GM18909 (cell line): Measurements from ENCODE around the gene SYCN.
A peak's percentile ranks its signal among the peaks of the same experiment; 100 is the strongest.
"Not testable (repeated sequence)": the region's sequence is repeated elsewhere in the genome, so short reads cannot be mapped to it uniquely, and the experiment has no call there.

Source experiments
- ATAC-seq: cut with Tn5 transposase; IDR thresholded peaks from one replicate; pipeline ENCODE4 v1.9.1; 2021; ENCODE audit warnings: mild to moderate bottlenecking; ENCODE audit not compliant: unreplicated experiment, poor library complexity

SYCN gene, protein sequence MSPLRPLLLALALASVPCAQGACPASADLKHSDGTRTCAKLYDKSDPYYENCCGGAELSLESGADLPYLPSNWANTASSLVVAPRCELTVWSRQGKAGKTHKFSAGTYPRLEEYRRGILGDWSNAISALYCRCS

DNA sequence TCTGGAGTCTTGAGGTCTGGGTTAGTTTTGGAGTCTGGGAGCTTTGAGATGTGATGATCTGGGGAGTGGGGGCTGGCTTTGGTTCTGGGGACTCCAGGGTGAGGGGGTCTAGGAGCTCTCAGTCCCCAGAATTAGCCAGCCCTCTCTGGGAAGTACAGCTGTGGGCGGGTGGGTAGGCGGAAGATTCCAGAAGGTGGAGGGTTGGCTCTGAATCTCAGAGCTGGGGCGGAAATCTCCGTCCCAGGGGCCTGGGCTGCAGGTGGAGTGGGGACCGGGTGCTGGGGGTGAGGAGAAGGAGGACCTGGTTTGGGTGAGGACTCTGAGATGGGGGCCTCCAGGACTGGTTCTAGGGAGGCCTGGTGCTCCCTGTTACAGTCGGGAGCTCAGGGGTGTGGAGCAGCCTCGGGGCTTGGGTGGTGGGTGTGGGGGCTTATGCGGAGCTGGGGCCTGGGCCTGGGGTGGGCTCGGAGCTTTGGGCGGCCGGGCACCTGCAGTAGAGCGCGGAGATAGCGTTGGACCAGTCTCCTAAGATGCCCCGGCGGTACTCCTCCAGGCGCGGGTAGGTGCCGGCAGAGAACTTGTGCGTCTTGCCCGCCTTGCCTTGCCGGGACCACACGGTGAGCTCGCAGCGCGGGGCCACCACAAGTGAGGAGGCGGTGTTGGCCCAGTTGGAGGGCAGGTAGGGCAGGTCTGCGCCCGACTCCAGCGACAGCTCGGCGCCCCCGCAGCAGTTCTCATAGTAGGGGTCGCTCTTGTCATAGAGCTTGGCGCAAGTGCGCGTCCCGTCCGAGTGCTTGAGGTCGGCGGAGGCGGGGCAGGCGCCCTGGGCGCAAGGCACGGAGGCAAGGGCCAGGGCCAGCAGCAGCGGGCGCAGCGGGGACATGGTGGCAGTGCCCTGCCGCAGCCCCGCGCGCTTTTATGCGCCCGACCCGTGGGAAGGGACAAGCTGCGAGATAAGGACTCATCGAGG is at the start of gene SYCN:
TSS of gene SYCN (minus strand) at position 892 of the 970 bp plus-strand sequence. CDS start at position 883, 9 bp downstream.
- ATAC-seq = no peak

DNA sequence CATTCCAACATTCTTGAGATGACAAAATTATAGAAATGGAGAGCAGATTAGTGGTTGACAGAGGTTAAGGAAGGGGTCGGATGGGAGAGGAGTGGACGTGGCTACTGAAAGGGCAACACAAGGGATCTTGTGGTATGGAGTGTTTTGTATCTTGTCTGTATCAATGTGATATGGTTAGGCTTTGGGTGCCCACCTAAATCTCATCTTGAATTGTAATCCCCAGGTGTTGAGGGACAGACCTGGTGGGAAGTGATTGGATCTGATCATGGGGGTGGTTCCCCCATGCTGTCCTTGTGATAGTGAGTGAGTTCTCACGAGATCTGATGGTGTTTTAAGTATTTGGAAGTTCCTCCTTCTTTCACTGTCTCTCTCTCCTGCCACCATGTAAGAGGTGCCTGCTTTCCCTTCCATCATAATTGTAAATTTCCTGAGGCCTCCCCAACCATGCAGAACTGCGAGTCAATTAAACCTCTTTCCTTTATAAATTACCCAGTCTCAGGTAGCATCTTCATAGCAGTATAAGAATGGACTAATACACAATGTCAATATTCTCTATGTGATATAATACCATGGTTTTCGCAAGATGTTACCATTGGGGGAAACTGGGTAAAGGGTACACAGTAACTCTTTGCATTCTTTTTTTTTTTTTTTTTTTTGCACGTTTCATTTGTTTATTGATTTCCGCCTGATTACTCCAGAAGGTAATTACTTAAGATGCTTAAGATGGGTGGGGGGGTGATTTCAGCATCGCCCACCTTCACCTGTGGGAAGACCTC is 49.5 kb upstream of the SYCN start:
- no peak for ATAC-seq

DNA sequence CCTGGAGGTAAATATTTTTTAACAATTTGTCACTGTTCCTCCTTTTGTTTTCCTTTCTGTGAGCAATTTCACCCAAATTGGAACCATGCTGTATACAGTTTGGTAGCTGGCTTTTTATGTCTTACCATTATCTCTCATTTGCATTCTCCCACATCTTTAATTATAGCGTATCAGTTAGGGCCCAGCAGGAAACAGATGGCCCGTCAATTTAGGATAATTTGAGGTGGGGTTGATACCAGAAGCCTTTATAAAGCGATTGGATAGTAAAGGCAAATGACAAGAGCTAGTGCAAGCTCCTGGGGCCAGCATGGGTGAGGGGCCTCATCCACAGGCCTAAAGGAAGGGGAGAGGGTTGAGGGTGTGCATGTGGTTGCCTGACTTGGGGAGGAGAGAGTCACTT is 48.4 kb upstream of the SYCN start:
- ATAC-seq = no peak

DNA sequence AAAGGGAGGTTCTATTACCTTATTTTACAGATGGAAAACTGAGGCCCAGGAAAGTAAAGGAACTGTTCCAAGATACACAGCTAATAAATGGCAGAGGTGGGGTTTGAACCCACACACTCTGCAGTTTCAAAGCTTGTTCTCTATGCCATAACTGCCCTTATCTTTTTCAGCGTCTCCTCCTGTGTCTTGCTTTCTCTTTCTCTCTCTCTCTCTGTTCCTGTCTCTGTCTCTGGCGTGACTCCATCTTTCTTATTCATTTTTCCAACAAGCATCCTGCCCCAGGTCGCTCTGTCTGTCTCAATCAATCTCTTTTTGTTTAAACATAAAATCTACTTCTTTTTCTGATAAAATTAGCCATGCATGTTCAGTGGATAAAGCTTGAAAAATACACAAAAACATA is 47.8 kb upstream of the SYCN start:
- ATAC-seq = no peak

DNA sequence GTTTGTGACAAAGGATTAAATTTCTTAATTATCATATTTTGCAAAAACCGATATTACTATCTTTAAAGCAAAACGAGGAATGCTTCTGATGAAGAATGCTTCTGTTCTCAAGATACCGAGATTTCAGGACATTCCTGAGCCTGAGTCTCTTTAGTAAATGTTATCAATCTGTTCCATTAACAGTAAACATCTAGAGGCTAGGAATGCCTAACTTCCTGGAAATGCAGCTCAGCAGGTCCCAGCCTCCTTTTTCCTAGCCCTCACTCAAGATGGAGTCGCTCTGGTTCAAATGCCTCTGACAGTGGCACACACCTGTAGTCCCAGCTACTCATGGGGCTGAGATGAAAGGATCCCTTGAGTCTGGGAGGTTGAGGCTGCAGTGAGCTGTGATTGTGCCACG is 47.0 kb upstream of the SYCN start:
- no peak for ATAC-seq

DNA sequence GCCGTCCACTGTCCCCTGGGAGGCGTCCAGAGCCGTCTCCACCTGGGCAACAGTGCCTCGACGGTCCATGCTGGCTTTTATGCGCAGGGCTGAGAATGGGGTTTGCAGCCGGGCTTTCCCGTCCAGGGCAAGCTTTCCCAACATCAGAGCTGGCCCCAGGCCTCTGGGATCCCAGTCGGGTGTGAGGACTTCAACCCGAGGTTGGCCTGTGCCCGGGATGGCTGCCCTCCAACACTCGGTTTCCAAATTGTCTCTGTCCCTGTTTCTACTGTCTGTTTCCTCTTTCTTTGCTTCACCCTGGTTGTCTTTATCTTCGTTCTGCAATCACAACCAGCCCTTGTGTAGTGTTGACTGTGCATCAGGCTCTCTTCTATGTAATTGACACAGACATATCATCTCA is 44.7 kb upstream of the SYCN start, which contains the start of gene IFNL4:
TSS of gene IFNL4 (minus strand) at position 51 of the 400 bp plus-strand sequence.
- ATAC-seq = no peak

DNA sequence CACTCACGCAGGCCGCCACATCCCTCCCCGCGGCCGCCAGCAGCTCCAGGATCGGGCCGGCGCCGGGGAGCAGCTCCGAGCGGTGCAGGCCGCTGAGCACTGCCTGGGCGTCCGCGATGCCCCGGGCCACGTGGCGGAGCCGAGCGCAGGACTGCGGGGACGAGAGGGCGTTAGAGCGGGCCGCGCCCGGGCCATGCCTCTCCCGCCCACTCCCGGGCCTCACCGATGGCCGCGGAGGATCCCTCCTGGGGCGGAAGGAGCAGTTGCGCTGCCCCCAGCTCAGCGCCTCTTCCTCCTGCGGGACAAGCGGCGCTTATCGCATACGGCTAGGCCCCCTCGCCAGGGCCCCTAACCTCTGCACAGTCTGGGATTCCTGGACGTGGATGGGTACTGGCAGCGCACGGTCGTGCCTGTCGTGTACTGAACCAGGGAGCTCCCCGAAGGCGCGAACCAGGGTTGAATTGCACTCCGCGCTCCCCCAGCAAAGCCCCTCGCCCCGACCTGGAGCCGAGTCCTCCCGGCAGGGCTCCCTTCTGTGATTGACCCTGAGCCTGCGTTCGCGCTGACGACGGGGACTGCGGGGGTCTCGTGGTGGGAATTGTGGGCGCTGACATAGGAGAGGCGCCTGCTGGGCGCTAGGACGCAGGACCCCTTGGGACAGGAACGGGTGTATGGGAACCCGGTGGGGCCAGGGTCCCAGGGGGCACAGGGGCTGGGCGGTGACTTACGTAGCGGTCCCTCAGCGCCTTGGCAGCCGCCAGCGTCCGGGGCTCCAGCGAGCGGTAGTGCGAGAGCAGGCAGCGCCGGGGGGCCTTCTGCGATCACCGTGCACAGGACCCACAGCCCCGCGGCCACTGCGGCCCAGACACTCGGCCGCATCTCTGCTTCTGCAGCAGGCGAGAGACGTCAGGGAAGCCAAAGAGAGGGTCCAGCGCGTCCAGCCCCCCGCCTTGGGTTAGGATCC is 43.9 kb upstream of the SYCN start:
- ATAC-seq = no peak

DNA sequence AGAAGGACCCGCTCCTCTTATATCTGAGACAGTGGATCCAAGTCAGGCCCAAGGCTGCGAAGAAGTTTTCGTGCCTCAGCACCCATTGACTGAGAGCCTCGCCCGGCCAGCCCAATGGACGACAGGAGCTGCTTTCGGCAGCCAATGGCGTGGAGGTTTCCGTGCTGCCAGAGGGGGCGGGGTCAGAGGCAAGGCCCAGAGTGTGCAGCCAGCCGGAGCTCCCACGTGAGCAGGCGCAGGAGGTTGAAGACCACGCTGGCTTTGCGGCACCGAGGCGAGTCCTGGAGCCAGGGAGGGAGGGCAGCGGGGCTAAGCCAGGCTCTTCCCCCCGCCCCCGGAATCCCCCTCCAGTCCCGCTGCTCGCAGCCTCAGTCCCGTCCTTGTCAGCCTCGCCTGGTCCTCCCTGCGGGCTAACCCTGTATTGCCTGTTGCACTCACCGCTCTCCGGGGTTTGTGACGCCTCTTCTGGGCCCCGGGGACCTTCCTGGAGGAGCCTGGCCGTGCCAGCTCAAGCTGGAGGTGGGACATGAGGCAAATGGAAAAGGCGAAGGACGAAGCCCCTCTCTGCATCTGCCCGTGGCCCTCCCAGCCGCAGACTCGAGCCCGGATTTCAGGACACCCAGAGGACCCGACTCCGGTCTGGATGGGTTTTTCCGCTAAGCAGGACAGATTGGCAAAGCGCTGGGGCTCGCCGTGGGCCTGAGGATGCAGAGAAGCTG is 43.0 kb upstream of the SYCN start:
- ATAC-seq = no peak

DNA sequence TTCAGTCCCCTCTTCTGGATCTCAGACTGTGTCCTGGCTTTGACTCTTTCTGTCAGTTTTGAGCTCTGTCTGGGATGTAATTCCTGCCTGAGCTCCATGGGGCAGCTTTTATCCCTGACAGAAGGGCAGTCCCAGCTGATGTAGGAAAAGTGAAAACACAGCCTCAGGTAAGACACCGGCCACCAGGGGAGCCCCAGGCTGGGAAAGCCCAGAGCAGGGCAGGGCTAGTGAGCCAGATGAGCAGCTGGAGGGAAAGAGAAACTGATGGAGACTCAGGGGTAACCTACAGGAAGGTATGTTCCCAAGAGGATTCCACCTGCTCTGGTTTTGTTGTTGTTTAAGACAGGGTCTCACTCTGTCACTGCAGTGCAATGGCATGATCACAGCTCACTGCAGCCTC is 41.1 kb upstream of the SYCN start:
- ATAC-seq = not testable (repeated sequence)

DNA sequence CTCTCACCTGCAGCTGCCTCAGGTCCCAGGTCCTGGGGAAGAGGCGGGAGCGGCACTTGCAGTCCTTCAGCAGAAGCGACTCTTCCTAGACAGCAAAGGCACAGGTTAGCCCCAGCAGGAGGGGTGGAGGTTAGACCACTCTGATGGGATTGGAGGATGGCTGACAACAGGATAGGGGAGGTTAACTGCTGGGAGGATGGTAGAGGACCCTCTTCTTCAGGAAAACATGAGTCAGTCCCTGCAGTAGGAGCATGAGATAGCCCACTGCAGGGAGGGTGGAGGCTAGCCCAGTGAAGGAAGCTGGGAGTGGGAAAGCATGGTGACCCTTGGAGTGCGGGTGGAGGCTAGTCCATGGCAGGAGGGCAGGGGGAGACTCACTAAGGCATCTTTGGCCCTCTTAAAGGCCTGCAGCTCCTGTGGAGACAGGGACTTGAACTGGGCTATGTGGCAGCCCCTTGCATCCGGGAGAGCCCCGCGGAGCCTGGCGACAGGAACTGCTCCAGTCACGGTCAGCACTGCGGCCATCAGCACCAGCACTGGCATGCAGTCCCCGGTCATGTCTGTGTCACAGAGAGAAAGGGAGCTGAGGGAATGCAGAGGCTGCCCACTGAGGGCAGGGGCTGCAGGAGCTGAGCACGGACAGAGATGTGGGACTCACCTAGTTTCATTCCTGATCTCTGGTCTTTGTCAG is 40.5 kb upstream of the SYCN start, which contains the start of gene IFNL3:
TSS of gene IFNL3 (minus strand) at position 597 of the 691 bp plus-strand sequence. CDS start at position 558, 39 bp downstream.
- ATAC-seq = not testable (repeated sequence)

DNA sequence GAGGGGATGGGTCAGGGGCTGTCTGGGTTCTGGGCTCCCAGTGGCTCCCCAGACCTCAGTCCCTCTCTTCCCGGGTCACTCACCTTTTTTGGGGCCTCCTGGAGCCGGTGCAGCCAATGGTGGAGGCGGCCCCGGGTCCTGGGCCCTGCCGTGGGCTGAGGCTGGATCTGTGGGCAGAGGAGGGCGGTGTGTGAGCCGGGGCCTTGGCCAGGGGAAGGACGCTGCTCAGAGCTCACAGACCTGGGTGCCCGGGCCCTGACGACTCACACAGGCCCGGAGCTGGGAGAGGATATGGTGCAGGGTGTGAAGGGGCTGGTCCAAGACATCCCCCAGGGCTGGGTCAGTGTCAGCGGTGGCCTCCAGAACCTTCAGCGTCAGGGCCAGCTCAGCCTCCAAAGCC is 39.7 kb upstream of the SYCN start:
- not testable (repeated sequence) for ATAC-seq

DNA sequence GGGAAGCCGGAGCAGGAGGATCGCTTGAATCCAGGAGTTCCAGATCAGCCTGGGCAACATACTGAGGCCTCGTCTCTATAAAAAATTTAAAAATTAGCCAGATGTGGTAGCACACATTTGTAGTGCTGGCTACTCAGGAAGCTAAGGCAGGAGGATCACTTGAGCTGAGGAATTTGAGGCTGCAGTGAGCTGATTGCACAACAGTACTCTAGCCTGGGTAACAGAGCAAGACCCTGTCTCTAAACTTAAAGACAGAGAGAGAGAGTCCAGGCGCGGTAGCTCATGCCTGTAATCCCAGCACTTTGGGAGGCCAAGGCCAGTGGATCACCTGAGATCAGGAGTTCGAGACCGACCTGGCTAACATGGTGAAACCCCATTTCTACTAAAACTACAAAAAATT is 36.4 kb upstream of the SYCN start:
- ATAC-seq = no peak

DNA sequence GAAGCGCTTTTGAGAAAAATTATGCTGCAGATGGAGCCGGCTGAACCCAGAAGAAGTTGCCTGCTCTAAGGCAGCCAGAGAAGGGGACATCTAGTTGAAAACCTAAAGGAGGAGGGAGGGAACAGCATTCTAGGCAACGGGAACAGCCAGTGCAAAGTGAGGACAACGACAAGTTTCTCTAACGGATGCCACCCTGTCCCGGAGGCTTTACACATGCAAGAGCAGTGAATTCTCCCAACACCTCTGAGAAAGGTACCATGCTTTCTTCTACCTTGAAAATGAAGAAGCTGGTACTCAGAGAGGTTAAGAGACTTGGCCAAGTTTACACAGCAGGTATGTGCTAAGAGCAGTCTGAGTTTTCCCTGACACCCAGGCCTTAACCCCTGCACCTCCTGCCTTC is 34.9 kb upstream of the SYCN start:
- ATAC-seq = no peak

DNA sequence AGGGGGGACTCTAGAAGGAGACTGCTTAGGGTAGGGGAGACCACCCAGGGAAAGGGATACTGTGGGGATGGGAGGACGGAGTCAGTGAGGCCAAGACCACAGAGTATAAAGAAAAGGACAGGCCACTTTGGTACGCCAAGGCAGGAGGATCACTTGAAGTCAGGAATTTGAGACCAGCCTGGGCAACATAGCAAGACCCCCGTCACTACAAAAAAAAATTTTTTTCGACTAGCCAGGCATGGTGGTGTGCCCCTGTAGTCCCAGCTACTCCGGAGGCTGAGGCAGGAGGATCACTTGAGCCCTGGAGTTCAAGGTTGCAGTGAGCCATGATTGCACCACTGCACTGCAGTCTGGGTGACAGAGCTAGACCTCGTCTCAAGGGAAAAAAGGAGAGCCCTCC is 34.1 kb upstream of the SYCN start:
- ATAC-seq = no peak

DNA sequence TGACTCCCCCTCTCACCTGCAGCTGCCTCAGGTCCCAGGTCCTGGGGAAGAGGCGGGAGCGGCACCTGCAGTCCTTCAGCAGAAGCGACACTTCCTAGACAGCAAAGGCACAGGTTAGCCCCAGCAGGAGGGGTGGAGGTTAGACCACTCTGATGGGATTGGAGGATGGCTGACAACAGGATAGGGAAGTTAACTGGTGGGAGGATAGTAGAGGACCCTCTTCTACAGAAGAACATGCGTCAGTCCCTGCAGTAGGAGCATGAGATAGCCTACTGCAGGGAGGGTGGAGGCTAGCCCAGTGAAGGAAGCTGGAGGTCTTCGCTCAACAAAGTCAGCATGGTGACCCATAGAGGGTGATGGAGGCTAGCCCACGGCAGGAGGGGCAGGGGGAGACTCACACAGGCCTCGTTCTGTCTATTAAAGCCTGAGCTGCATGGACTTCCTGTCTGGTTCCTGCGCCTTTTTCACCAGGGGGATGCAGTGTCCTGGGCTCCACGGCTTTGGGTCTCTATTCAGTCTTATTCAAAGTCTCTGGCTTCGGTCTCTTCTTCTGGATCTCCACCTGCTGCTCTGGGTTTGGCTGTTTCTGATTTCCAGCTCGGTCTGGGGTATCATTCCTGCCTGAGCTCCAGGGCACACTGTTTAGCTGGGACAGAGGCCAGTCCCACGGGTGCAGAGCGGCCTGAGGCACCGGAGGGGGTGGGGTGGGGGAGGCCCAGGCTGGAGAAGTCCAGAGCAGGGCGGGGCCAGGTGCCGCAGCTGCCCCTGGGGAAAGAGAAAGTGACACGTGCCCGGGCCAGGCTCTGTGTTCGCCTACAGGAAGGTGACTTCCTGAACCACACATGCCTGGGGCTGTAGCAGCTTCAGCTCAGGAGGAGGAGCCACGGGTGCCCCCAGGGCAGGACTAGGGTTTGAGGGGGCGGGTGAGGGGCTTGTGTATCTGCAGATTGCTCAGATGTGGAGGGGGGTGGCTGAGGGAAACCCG is 33.4 kb upstream of the SYCN start:
- ATAC-seq = peak; percentile 59

DNA sequence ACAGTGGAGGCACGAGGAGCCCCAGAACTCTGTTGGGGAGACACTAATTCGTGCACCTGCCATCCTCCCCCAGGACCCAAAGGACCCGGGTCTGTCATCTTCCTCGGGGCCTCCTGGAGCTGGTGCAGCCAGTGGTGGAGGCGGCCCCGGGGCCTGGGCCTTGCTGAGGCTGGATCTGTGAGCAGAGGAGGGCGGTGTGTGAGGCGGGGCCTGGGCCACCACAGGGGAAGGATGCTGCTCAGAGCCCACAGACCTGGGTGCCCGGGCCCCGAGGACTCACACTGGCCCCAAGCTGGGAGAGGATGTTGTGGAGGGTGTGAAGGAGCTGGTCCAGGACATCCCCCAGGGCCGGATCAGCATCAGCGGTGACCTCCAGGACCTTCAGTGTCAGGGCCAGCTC is 32.5 kb upstream of the SYCN start:
- no peak for ATAC-seq

DNA sequence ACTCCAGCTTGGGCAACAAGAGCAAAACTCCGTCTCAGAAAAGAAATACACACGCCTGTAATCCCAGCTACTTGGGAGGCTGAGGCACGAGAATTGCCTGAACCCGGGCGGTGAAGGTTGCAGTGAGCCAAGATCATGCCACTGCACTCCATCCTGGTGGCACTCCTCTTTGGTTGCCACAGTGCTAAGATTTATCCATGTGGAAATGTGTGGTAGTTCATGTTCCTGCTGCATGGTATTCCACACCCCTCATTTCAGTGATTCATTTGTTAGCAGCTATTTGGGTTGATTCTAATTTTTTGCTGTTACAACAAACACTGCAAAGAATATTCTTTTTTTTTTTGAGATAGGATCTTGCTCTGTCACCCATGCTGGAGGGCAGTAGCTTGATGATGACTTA is 28.6 kb upstream of the SYCN start:
- ATAC-seq = no peak
